ENCODE measurements around the gene IER5.

Gene IER5

GRCh38 chr1:181079382-181079781 is 9.1 kb upstream of the IER5 start (continued):
- TF ChIP-seq ARNTL (CRISPR knock-in tag; IDR thresholded peaks at IDR 0.05; ENCODE audit: borderline replicate concordance, low read depth) = no peak

- TF ChIP-seq OSR1 (CRISPR knock-in tag; IDR thresholded peaks at IDR 0.05) (no peak), ZFP30 (CRISPR knock-in tag; IDR thresholded peaks at IDR 0.05) (no peak), PPARA (CRISPR knock-in tag; IDR thresholded peaks at IDR 0.05; ENCODE audit: borderline replicate concordance) (no peak), ZNF565 (CRISPR knock-in tag; conservative IDR thresholded peaks at IDR 0.05; ENCODE audit: low read depth) (no peak), SNAI2 (CRISPR knock-in tag; IDR thresholded peaks at IDR 0.05) (no peak), ZC3H10 (CRISPR knock-in tag; IDR thresholded peaks at IDR 0.05) (no peak), ARNTL (CRISPR knock-in tag; IDR thresholded peaks at IDR 0.05; ENCODE audit: borderline replicate concordance, low read depth) (no peak), ZNF8 (CRISPR knock-in tag; IDR thresholded peaks at IDR 0.05) (no peak)
- ATAC-seq = no peak
These were observed 8.6 kb upstream of the IER5 start for GRCh38 chr1:181079920-181080319.

- TF ChIP-seq BACH2 (CRISPR knock-in tag; IDR thresholded peaks at IDR 0.05; ENCODE audit: borderline replicate concordance) (no peak), ZNF70 (CRISPR knock-in tag; IDR thresholded peaks at IDR 0.05) (no peak), TOX (CRISPR knock-in tag; IDR thresholded peaks at IDR 0.05; ENCODE audit: borderline replicate concordance) (no peak), ZFP30 (CRISPR knock-in tag; IDR thresholded peaks at IDR 0.05) (no peak), ZC3H10 (CRISPR knock-in tag; IDR thresholded peaks at IDR 0.05) (no peak), SNAI2 (CRISPR knock-in tag; IDR thresholded peaks at IDR 0.05) (no peak), PPARA (CRISPR knock-in tag; IDR thresholded peaks at IDR 0.05; ENCODE audit: borderline replicate concordance) (no peak)
- TF ChIP-seq, protein P1, sequence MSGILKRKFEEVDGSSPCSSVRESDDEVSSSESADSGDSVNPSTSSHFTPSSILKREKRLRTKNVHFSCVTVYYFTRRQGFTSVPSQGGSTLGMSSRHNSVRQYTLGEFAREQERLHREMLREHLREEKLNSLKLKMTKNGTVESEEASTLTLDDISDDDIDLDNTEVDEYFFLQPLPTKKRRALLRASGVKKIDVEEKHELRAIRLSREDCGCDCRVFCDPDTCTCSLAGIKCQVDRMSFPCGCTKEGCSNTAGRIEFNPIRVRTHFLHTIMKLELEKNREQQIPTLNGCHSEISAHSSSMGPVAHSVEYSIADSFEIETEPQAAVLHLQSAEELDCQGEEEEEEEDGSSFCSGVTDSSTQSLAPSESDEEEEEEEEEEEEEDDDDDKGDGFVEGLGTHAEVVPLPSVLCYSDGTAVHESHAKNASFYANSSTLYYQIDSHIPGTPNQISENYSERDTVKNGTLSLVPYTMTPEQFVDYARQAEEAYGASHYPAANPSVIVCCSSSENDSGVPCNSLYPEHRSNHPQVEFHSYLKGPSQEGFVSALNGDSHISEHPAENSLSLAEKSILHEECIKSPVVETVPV (CRISPR knock-in tag; IDR thresholded peaks at IDR 0.05) = no peak
- ATAC-seq = no peak
These were observed 7.9 kb upstream of the IER5 start for GRCh38 chr1:181080556-181080955.

GRCh38 chr1:181081395-181081794 is 7.1 kb upstream of the IER5 start:
- no peak for ATAC-seq
- TF ChIP-seq CREB5 (CRISPR knock-in tag; IDR thresholded peaks at IDR 0.05; ENCODE audit: low read depth) (no peak), PPARA (CRISPR knock-in tag; IDR thresholded peaks at IDR 0.05; ENCODE audit: borderline replicate concordance) (no peak), TSHZ2 (CRISPR knock-in tag; IDR thresholded peaks at IDR 0.05) (no peak), ZFP30 (CRISPR knock-in tag; IDR thresholded peaks at IDR 0.05) (no peak), SNAI2 (CRISPR knock-in tag; IDR thresholded peaks at IDR 0.05) (no peak)

- peak; percentile 59 for ATAC-seq
- no peak for TF ChIP-seq OSR1 (CRISPR knock-in tag; IDR thresholded peaks at IDR 0.05)
- no peak for TF ChIP-seq ISL1 (CRISPR knock-in tag; IDR thresholded peaks at IDR 0.05)
- TF ChIP-seq ESRRG (CRISPR knock-in tag; IDR thresholded peaks at IDR 0.05) = no peak
- TF ChIP-seq ZC3H10 (CRISPR knock-in tag; IDR thresholded peaks at IDR 0.05) = no peak
These were observed 4.5 kb upstream of the IER5 start for GRCh38 chr1:181083842-181084605.

GRCh38 chr1:181084606-181084969 is 3.9 kb upstream of the IER5 start:
- TF ChIP-seq BACH2 (CRISPR knock-in tag; IDR thresholded peaks at IDR 0.05; ENCODE audit: borderline replicate concordance) (no peak), ARNTL (CRISPR knock-in tag; IDR thresholded peaks at IDR 0.05; ENCODE audit: borderline replicate concordance, low read depth) (no peak), TOX (CRISPR knock-in tag; IDR thresholded peaks at IDR 0.05; ENCODE audit: borderline replicate concordance) (no peak), PATZ1 (CRISPR knock-in tag; IDR thresholded peaks at IDR 0.05; ENCODE audit: borderline replicate concordance) (no peak), CSDC2 (CRISPR knock-in tag; IDR thresholded peaks at IDR 0.05) (no peak), ZNF70 (CRISPR knock-in tag; IDR thresholded peaks at IDR 0.05) (no peak), ZC3H10 (CRISPR knock-in tag; IDR thresholded peaks at IDR 0.05) (no peak), ZFP30 (CRISPR knock-in tag; IDR thresholded peaks at IDR 0.05) (no peak)
- no peak for ATAC-seq

All from SK-N-SH treated with all-trans-retinoic acid at 6 μM for 48 hours (cell line).